GM12864 (cell line): ENCODE measurements around the gene FPR2.

ENCODE experiments used
- DNase-seq: peaks from one replicate; pipeline ENCODE4 v3.0.0-alpha.2; 2011; ENCODE audit warnings: low read depth
- H3K4me3 ChIP-seq: 2 replicates; pipeline ENCODE4 v1.5.1; 2011; ENCODE audit warnings: mild to moderate bottlenecking, low read depth, low read length, control low read depth
- TF ChIP-seq, protein P1 (sequence below): IDR thresholded peaks from 2 replicates; pipeline ENCODE4 v1.5.1; 2011; ENCODE audit warnings: low read depth, mild to moderate bottlenecking, moderate library complexity, low read length, control low read depth, inconsistent platforms; ENCODE audit errors: missing control alignments

FPR2 gene

DNA sequence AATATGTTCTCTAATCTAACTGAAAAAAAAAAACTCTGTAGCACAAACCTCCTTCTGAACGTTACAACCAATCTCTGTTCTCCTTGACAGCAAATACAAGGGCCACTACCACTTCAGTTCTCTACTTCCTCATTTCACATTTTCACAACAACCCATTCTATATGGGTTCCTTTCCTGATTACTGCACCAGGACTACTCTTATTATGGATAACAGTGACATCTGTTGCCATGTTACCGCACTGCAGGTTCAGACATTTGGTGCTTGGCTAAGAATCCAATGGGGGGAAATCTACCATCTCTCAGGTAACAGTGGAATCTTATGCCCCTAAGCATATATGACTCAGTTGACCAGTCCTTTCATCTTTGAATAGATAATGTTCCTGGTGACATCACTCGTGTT, 22.4 kb downstream of the FPR2 start:
- no peak for DNase-seq
- no peak overlapping the region for H3K4me3 ChIP-seq
- TF ChIP-seq, protein P1, sequence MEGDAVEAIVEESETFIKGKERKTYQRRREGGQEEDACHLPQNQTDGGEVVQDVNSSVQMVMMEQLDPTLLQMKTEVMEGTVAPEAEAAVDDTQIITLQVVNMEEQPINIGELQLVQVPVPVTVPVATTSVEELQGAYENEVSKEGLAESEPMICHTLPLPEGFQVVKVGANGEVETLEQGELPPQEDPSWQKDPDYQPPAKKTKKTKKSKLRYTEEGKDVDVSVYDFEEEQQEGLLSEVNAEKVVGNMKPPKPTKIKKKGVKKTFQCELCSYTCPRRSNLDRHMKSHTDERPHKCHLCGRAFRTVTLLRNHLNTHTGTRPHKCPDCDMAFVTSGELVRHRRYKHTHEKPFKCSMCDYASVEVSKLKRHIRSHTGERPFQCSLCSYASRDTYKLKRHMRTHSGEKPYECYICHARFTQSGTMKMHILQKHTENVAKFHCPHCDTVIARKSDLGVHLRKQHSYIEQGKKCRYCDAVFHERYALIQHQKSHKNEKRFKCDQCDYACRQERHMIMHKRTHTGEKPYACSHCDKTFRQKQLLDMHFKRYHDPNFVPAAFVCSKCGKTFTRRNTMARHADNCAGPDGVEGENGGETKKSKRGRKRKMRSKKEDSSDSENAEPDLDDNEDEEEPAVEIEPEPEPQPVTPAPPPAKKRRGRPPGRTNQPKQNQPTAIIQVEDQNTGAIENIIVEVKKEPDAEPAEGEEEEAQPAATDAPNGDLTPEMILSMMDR, result peak; percentile 7

DNA sequence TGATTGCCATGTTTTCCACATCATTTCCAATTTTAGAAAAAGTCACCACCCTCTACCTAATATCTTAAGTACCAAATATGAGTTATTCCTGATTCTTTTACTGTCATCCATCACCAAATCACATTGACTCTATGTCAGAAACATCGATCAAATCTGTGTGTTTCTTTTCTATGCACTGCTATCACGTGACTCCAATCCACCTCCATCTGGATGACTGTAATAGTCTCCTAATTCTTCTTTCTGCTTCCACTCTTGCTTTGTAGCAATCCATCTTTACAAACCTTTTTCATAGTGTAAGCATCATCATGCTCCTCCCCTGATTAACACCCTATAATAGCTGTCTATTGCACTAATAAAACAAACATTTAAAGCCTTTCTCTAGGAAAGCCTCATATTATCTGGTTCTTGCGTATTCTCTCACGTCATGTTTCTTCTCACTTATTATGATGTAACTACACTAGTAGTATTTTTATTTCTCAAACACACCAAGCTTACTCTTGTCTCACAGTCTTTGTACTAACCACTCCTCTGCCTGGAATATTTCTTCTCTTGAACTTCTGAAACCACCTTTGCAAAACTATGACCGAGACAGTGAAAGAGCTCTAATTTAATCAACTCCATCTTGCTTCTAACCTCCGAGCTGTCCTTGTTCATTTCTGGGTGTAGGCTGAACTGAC, 23.3 kb downstream of the FPR2 start:
- TF ChIP-seq, protein P1, result no peak

DNA sequence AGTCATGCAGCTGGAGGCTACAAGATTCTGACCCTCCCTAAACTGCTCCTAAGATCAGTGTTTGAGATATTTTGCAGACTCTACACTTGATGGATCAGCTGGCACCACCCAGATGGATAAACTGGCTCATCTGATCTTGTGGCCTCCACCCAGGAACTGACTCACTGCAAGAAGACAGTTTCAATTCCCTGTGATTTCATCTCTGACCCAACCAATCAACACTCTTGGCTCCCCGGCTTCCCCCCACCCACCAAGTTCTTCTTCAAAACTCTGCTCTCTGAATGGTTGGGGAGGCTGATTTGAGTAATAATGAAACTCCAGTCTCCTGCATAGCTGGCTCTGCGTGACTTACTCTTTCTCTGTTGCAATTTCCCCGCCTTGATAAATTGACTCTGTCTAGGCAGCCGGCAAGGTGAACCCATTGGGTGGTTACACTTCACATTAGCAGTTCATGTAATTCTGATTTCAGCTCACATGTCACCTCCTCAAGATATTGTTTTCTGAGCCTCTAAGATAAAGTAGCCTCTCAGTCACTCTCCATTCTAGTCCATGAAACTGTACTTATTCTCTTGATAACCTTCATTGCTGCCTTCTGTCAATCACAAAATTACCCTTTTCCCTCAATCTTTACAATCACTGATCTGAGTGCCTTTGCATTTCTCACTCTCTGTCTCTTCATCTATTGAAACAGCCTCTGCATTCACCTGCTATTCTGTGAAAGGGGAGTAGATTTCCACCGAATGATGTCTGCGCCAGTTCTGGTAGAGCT, 24.1 kb downstream of the FPR2 start:
- no peak overlapping the region for H3K4me3 ChIP-seq
- TF ChIP-seq, protein P1, result no peak
- DNase-seq, result peak; percentile 29

More for the DNA sequence above, 23.3 kb downstream of the FPR2 start:
- no peak overlapping the region for H3K4me3 ChIP-seq
- DNase-seq, result no peak

DNA sequence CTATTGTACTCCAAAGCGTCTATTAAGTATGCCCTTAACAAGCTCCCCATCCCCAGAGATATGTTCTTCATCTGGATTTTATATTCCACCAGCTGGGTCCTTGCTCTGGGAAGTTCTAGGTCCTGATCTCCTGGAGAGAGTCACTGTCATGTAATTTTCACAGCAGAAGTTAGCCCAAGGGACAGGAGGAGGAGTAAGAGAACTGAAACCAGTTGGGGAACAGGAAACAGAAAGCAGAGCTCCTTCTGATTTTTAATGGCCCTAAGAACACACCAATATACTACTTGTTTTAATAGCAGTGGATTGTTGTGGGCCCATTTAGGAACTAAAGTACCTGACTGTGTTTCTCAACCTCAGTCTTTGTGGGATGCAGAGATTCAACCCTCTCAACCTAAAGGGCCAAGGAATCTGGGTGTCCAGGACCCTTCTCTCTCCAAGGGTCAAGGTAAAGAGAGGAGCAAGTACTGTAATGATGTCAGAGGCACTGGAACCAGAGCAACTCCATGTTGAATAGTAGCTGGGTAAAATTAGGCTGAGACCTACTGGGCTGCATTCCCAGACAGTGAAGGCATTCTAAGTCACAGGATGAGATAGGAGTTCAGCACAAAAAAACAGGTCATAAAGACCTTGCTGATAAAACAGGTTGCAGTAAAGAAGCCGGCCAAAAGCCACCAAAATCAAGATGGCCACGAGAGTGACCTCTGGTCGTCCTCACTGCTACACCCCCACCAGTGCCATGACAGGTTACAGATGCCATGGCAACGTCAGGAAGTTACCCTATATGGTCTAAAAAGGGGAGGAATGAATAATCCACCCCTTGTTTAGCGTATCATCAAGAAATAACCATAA, 25.9 kb downstream of the FPR2 start:
- H3K4me3 ChIP-seq, result no peak overlapping the region
- DNase-seq, result no peak
- TF ChIP-seq, protein P1, result no peak

DNA sequence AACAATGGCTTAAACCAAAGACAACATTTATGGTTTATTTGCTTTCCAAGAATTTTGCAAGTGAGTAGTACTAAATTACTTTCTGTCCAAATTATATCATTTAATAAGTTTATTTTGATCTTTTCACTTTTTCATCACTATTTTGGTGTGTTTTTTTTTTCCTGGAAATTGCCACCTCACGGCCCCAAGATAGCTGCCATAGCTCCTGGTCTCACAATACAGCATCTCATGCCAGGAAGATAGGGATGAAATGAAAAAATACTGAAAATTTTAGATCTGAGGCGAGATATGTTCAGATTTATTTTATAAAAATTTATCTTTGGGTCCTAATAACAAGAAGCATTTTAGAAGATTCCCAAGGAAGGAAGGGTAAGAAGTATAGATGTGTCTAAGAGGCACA, 27.0 kb downstream of the FPR2 start:
- TF ChIP-seq, protein P1, result no peak
- no peak overlapping the region for H3K4me3 ChIP-seq
- DNase-seq, result no peak

DNA sequence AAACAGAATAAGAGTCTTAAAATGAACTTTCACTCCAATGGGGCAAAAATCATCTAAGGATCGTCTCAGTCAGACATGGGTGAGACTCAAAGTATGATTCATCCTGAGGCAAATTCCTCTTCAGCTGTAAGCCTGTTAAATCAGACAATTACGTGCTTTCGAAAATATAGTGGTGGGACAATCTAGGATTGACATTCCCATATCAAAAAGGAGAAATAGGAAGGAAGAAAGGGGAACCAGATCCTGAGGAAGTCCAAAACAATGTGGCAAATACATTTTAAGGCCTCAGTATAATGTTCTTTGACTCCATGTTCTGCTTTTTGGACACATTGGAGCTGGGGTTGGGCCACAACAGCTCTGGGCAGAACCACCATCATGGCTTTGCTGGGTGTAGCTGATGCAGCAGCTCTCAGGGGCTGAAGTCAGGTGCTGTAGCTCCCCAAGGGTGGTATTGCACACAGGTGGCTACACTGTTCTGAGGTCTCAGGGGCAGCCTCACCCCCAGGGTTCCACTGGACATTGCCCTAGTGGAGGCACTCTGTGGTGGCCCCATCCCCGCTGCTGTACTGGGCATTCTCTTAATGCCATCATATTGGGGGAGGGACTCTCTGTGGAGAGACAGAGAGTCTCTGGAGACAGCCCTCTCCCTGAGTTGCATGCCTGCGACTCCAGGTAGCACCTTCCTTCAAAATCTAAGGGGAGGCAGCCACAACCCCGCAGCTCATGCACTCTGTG, 28.2 kb downstream of the FPR2 start:
- no peak for DNase-seq
- TF ChIP-seq, protein P1, result no peak
- no peak overlapping the region for H3K4me3 ChIP-seq
